ENCODE data around the gene MYLK3.
A peak's percentile ranks its signal among the peaks of the same experiment; 100 is the strongest.
"Not testable (repeated sequence)": the region's sequence is repeated elsewhere in the genome, so short reads cannot be mapped to it uniquely, and the experiment has no call there.

Gene MYLK3

GRCh38 chr16:46687486-46687885 lies 60.7 kb downstream of the MYLK3 start:
- H3K4me3 ChIP-seq (ENCODE audit: low read length) = peak overlapping the region; percentile 96
- no peak for DNase-seq (ENCODE audit: low read depth)
- no peak for TF ChIP-seq CTCF (conservative IDR thresholded peaks at IDR 0.05; ENCODE audit: low read length)

GRCh38 chr16:46686815-46687473 lies 61.2 kb downstream of the MYLK3 start:
- no peak for TF ChIP-seq CTCF (conservative IDR thresholded peaks at IDR 0.05; ENCODE audit: low read length)
- DNase-seq (ENCODE audit: low read depth) = no peak
- H3K4me3 ChIP-seq (ENCODE audit: low read length) = peak overlapping the region; percentile 96

- not testable (repeated sequence) for H3K4me3 ChIP-seq (ENCODE audit: low read length); DNase-seq (ENCODE audit: low read depth)
Measured at GRCh38 chr16:46681867-46682266, 66.3 kb downstream of the MYLK3 start.

GRCh38 chr16:46677943-46678342 lies 70.2 kb downstream of the MYLK3 start:
- DNase-seq (ENCODE audit: low read depth); H3K4me3 ChIP-seq (ENCODE audit: low read length): not testable (repeated sequence)

GRCh38 chr16:46673320-46674013 lies 74.7 kb downstream of the MYLK3 start:
- TF ChIP-seq CTCF (conservative IDR thresholded peaks at IDR 0.05; ENCODE audit: low read length) = peak; percentile 91
- H3K4me3 ChIP-seq (ENCODE audit: low read length) = no peak overlapping the region
- peak; percentile 56 for DNase-seq (ENCODE audit: low read depth)

GRCh38 chr16:46662123-46662522 lies 86.0 kb downstream of the MYLK3 start:
- no peak overlapping the region for H3K4me3 ChIP-seq (ENCODE audit: low read length)
- no peak for DNase-seq (ENCODE audit: low read depth)
- no peak for TF ChIP-seq CTCF (conservative IDR thresholded peaks at IDR 0.05; ENCODE audit: low read length)

- TF ChIP-seq CTCF (conservative IDR thresholded peaks at IDR 0.05; ENCODE audit: low read length) = no peak
- no peak for DNase-seq (ENCODE audit: low read depth)
- no peak overlapping the region for H3K4me3 ChIP-seq (ENCODE audit: low read length)
Measured at GRCh38 chr16:46658925-46659324, 89.2 kb downstream of the MYLK3 start.
